GM19099 (cell line): ENCODE results near the gene IGFALS.

Experiments used
- POLR2A ChIP-seq: IDR thresholded peaks from 3 replicates; pipeline ENCODE4 v1.6.1; 2011; ENCODE audit warnings: low read depth; ENCODE audit not compliant: insufficient read length; ENCODE audit errors: extremely low read depth

IGFALS gene

DNA sequence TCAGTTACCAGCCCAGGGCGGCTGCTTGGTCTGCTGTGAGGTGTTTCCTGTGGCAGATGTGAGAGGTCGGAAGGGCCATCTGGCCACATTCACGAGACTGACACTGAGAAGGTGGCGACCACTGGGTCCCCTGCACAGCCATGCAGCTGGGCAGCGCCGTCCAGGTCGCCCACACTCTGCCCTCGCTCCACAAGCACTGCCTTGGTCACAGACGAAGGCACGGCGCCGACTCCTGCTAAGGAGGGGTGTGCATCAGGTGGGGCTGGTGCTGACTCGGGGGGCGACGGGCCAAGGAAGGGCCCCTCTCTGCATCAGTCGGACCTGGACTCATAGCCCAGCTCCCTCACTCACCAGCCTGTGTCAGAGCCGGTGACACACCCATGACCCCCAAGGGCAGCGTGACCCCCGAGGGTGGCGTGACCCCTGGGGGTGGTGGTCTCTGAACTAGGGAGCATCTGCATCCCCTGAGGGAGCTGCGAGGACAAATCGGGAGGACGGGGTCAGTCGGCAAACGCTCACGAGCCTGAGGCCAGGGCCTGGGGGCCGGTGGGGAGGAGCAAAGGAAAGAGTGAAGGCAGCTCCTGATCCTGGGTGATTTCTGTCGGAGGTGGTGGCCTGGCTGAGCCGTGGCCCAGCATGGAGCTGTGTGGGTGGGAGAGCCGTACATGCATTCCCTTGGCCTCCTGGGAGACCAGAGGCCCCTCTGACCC is 52.6 kb downstream of the IGFALS start:
- TF ChIP-seq POLR2A: no peak
